ENCODE data around the gene MKLN1. TPM values are rescaled to one million over a fixed set of nuclear protein-coding genes. Genes with fewer than 3 reads are reported as not detected.
"Not testable (repeated sequence)": the region's sequence is repeated elsewhere in the genome, so short reads cannot be mapped to it uniquely, and the experiment has no call there.

Gene MKLN1
- total and polyA plus RNA-seq, 2 donors: 14.4 to 28.9 TPM

- H3K4me3 ChIP-seq (ENCODE audit: low read length in 2 of 2): no peak overlapping the region
- H3K4me1 ChIP-seq (ENCODE audit: control insufficient read depth in 2 of 2, insufficient read depth in 2 of 2, low read length in 2 of 2): no peaks in the 10 kb centered on the region
- no peaks in the 10 kb centered on the region for H3K9me3 ChIP-seq (ENCODE audit: control insufficient read depth in 2 of 2, insufficient read depth in 1 of 2, low read length in 1 of 2)
- no peak overlapping the region for H3K27ac ChIP-seq (ENCODE audit: low read depth in 1 of 2, low read length in 1 of 2)
- DNase-seq (ENCODE audit: low read depth in 6 of 9, low spot score in 9 of 9): peak; percentile 3 to 68 (median 29)
- H3K27me3 ChIP-seq (ENCODE audit: control insufficient read depth in 2 of 2, insufficient read depth in 1 of 2, low read length in 1 of 2): no peaks in the 10 kb centered on the region
- 95% methylated on average over 5 of the region's 5 CpGs for WGBS
- H3K36me3 ChIP-seq (ENCODE audit: control insufficient read depth in 2 of 2, insufficient read depth in 2 of 2, low read length in 1 of 2): peaks cover 0 to 14% of the 10 kb centered on the region in 2 donors
Measured at GRCh38 chr7:131424219-131424822, 96.6 kb downstream of the MKLN1 start.

DNA sequence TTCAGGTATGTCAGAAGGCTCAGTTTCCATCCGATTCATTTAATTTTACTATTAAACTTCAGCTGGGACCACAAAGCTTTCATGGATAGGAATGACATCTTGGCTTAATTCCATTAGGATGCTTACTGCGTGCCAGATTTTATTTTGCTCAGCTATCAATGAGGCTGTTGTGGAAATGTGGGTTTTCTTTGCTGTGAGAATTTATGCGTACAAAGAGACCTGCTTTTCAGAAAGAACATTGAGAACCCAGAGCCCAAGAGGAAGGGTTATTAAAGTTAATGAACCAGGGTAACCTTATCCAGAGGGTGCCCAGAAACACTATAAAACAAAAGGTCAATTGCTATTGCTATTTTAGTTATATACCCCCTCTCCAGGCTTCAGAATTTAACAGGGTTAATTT lies 98.3 kb downstream of the MKLN1 start:
- DNase-seq (ENCODE audit: low read depth in 6 of 9, low spot score in 9 of 9): no peak
- H3K4me1 ChIP-seq (ENCODE audit: control insufficient read depth in 2 of 2, insufficient read depth in 2 of 2, low read length in 2 of 2): no peaks in the 10 kb centered on the region
- no peak overlapping the region for H3K27ac ChIP-seq (ENCODE audit: low read depth in 1 of 2, low read length in 1 of 2)
- no peaks in the 10 kb centered on the region for H3K27me3 ChIP-seq (ENCODE audit: control insufficient read depth in 2 of 2, insufficient read depth in 1 of 2, low read length in 1 of 2)
- peaks cover under 1 to 18% of the 10 kb centered on the region in 2 donors for H3K36me3 ChIP-seq (ENCODE audit: control insufficient read depth in 2 of 2, insufficient read depth in 2 of 2, low read length in 1 of 2)
- WGBS: 94% methylated on average over 3 of the region's 3 CpGs
- H3K4me3 ChIP-seq (ENCODE audit: low read length in 2 of 2): no peak overlapping the region
- no peaks in the 10 kb centered on the region for H3K9me3 ChIP-seq (ENCODE audit: control insufficient read depth in 2 of 2, insufficient read depth in 1 of 2, low read length in 1 of 2)

GRCh38 chr7:131430826-131431225 lies 103.2 kb downstream of the MKLN1 start:
- H3K27me3 ChIP-seq (ENCODE audit: control insufficient read depth in 2 of 2, insufficient read depth in 1 of 2, low read length in 1 of 2); H3K9me3 ChIP-seq (ENCODE audit: control insufficient read depth in 2 of 2, insufficient read depth in 1 of 2, low read length in 1 of 2); H3K4me1 ChIP-seq (ENCODE audit: control insufficient read depth in 2 of 2, insufficient read depth in 2 of 2, low read length in 2 of 2); DNase-seq (ENCODE audit: low read depth in 6 of 9, low spot score in 9 of 9); H3K4me3 ChIP-seq (ENCODE audit: low read length in 2 of 2): not testable (repeated sequence)
- WGBS: 98% methylated on average over 7 of the region's 7 CpGs
- peaks cover 9 to 28% of the 10 kb centered on the region in 2 donors for H3K36me3 ChIP-seq (ENCODE audit: control insufficient read depth in 2 of 2, insufficient read depth in 2 of 2, low read length in 1 of 2)
- H3K27ac ChIP-seq (ENCODE audit: low read depth in 1 of 2, low read length in 1 of 2): peak overlapping the region in 1 of 2 donors; percentile 8

GRCh38 chr7:131431289-131431688 lies 103.6 kb downstream of the MKLN1 start:
- Histone ChIP-seq H3K36me3 (ENCODE audit: control insufficient read depth in 2 of 2, insufficient read depth in 2 of 2, low read length in 1 of 2) (peaks cover 9 to 25% of the 10 kb centered on the region in 2 donors), H3K9me3 (ENCODE audit: control insufficient read depth in 2 of 2, insufficient read depth in 1 of 2, low read length in 1 of 2) (no peaks in the 10 kb centered on the region), H3K27ac (ENCODE audit: low read depth in 1 of 2, low read length in 1 of 2) (peak overlapping the region in 1 of 2 donors; percentile 8), H3K4me1 (ENCODE audit: control insufficient read depth in 2 of 2, insufficient read depth in 2 of 2, low read length in 2 of 2) (no peaks in the 10 kb centered on the region), H3K27me3 (ENCODE audit: control insufficient read depth in 2 of 2, insufficient read depth in 1 of 2, low read length in 1 of 2) (no peaks in the 10 kb centered on the region), H3K4me3 (ENCODE audit: low read length in 2 of 2) (no peak overlapping the region)
- peak in 1 of 9 donors; percentile 11 for DNase-seq (ENCODE audit: low read depth in 6 of 9, low spot score in 9 of 9)
- 94% methylated on average over 3 of the region's 3 CpGs for WGBS

GRCh38 chr7:131431756-131432155 lies 104.1 kb downstream of the MKLN1 start:
- Histone ChIP-seq H3K36me3 (ENCODE audit: control insufficient read depth in 2 of 2, insufficient read depth in 2 of 2, low read length in 1 of 2) (peaks cover 9 to 25% of the 10 kb centered on the region in 2 donors), H3K27me3 (ENCODE audit: control insufficient read depth in 2 of 2, insufficient read depth in 1 of 2, low read length in 1 of 2) (no peaks in the 10 kb centered on the region), H3K9me3 (ENCODE audit: control insufficient read depth in 2 of 2, insufficient read depth in 1 of 2, low read length in 1 of 2) (no peaks in the 10 kb centered on the region), H3K4me1 (ENCODE audit: control insufficient read depth in 2 of 2, insufficient read depth in 2 of 2, low read length in 2 of 2) (no peaks in the 10 kb centered on the region), H3K4me3 (ENCODE audit: low read length in 2 of 2) (no peak overlapping the region), H3K27ac (ENCODE audit: low read depth in 1 of 2, low read length in 1 of 2) (no peak overlapping the region)
- 95% methylated on average over 3 of the region's 3 CpGs for WGBS
- no peak for DNase-seq (ENCODE audit: low read depth in 6 of 9, low spot score in 9 of 9)

- H3K4me3 ChIP-seq (ENCODE audit: low read length in 2 of 2): no peak overlapping the region
- over 99% methylated on average over 3 of the region's 3 CpGs for WGBS
- DNase-seq (ENCODE audit: low read depth in 6 of 9, low spot score in 9 of 9): no peak
- peaks cover 14 to 29% of the 10 kb centered on the region in 2 donors for H3K36me3 ChIP-seq (ENCODE audit: control insufficient read depth in 2 of 2, insufficient read depth in 2 of 2, low read length in 1 of 2)
- no peak overlapping the region for H3K27ac ChIP-seq (ENCODE audit: low read depth in 1 of 2, low read length in 1 of 2)
- H3K27me3 ChIP-seq (ENCODE audit: control insufficient read depth in 2 of 2, insufficient read depth in 1 of 2, low read length in 1 of 2): no peaks in the 10 kb centered on the region
- no peaks in the 10 kb centered on the region for H3K4me1 ChIP-seq (ENCODE audit: control insufficient read depth in 2 of 2, insufficient read depth in 2 of 2, low read length in 2 of 2)
- H3K9me3 ChIP-seq (ENCODE audit: control insufficient read depth in 2 of 2, insufficient read depth in 1 of 2, low read length in 1 of 2): no peaks in the 10 kb centered on the region
Measured at GRCh38 chr7:131436384-131436783, 108.7 kb downstream of the MKLN1 start.

DNA sequence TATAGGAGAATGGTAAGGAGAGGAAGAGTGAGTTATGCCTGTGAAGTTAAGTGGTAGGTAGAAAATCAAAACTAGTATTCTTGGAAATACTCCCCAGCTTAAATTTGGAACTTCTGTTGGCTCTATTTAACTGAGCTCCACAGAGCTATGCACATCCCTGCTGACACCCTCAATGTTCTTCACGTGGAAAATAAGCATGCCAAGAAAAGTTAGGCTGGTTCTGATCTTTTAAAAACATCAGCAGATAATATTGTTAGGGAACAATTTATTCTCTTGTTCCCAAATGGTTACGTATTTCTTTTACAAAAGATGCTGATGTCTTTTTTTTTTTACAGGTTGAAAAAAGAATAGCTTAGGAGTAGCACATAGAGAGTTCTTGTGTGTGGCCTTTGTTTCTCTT lies 111.3 kb downstream of the MKLN1 start:
- Histone ChIP-seq H3K36me3 (ENCODE audit: control insufficient read depth in 2 of 2, insufficient read depth in 2 of 2, low read length in 1 of 2) (peaks cover 13 to 30% of the 10 kb centered on the region in 2 donors), H3K4me1 (ENCODE audit: control insufficient read depth in 2 of 2, insufficient read depth in 2 of 2, low read length in 2 of 2) (no peaks in the 10 kb centered on the region), H3K4me3 (ENCODE audit: low read length in 2 of 2) (no peak overlapping the region), H3K27ac (ENCODE audit: low read depth in 1 of 2, low read length in 1 of 2) (no peak overlapping the region), H3K9me3 (ENCODE audit: control insufficient read depth in 2 of 2, insufficient read depth in 1 of 2, low read length in 1 of 2) (no peaks in the 10 kb centered on the region), H3K27me3 (ENCODE audit: control insufficient read depth in 2 of 2, insufficient read depth in 1 of 2, low read length in 1 of 2) (no peaks in the 10 kb centered on the region)
- DNase-seq (ENCODE audit: low read depth in 6 of 9, low spot score in 9 of 9): no peak
- WGBS: 98% methylated on average over 2 of the region's 2 CpGs

DNA sequence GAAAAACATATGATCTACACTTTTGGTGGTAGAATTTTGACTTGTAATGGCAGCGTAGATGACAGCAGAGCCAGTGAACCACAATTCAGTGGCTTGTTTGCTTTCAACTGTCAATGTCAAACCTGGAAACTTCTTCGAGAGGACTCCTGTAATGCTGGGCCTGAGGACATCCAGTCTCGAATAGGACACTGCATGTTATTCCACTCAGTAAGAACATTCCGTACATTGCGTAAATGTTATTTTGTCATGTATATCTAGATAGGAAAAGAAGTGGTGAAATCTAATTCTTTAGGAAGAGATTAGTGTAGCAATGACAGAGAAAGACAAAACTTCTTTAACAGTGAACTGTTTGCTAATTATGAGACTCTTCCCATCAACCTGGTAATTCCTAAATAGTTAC lies 115.8 kb downstream of the MKLN1 start:
- H3K36me3 ChIP-seq (ENCODE audit: control insufficient read depth in 2 of 2, insufficient read depth in 2 of 2, low read length in 1 of 2): peaks cover 9 to 29% of the 10 kb centered on the region in 2 donors
- no peaks in the 10 kb centered on the region for H3K4me1 ChIP-seq (ENCODE audit: control insufficient read depth in 2 of 2, insufficient read depth in 2 of 2, low read length in 2 of 2)
- no peak overlapping the region for H3K4me3 ChIP-seq (ENCODE audit: low read length in 2 of 2)
- H3K27me3 ChIP-seq (ENCODE audit: control insufficient read depth in 2 of 2, insufficient read depth in 1 of 2, low read length in 1 of 2): no peaks in the 10 kb centered on the region
- no peak for DNase-seq (ENCODE audit: low read depth in 6 of 9, low spot score in 9 of 9)
- no peak overlapping the region for H3K27ac ChIP-seq (ENCODE audit: low read depth in 1 of 2, low read length in 1 of 2)
- no peaks in the 10 kb centered on the region for H3K9me3 ChIP-seq (ENCODE audit: control insufficient read depth in 2 of 2, insufficient read depth in 1 of 2, low read length in 1 of 2)
- 97% methylated on average over 5 of the region's 5 CpGs for WGBS

GRCh38 chr7:131444683-131445082 lies 117.0 kb downstream of the MKLN1 start:
- Histone ChIP-seq H3K4me1 (ENCODE audit: control insufficient read depth in 2 of 2, insufficient read depth in 2 of 2, low read length in 2 of 2) (no peaks in the 10 kb centered on the region), H3K36me3 (ENCODE audit: control insufficient read depth in 2 of 2, insufficient read depth in 2 of 2, low read length in 1 of 2) (peaks cover 6 to 29% of the 10 kb centered on the region in 2 donors), H3K27me3 (ENCODE audit: control insufficient read depth in 2 of 2, insufficient read depth in 1 of 2, low read length in 1 of 2) (no peaks in the 10 kb centered on the region), H3K9me3 (ENCODE audit: control insufficient read depth in 2 of 2, insufficient read depth in 1 of 2, low read length in 1 of 2) (no peaks in the 10 kb centered on the region), H3K27ac (ENCODE audit: low read depth in 1 of 2, low read length in 1 of 2) (no peak overlapping the region), H3K4me3 (ENCODE audit: low read length in 2 of 2) (no peak overlapping the region)
- WGBS: 99% methylated on average over 1 of the region's 1 CpG
- no peak for DNase-seq (ENCODE audit: low read depth in 6 of 9, low spot score in 9 of 9)

Measured in thymus (tissue), 11 donors.